HCT116 (cell line): Measurements from ENCODE around the gene GRB7.

Experiments used
- EZH2 ChIP-seq: fragments of 200-600 bp; sonication (generic); IDR thresholded peaks from 2 replicates; pipeline ENCODE4 v1.6.1; 2017; ENCODE audit warnings: antibody characterized with exemption, mixed run types
- EZH2phosphoT487 ChIP-seq: fragments of 200-600 bp; IDR thresholded peaks from 2 replicates; pipeline ENCODE4 v1.6.1; 2018; ENCODE audit warnings: antibody characterized with exemption, borderline replicate concordance
- FOSL1 ChIP-seq: IDR thresholded peaks from 2 replicates; pipeline ENCODE4 v1.6.1; 2012; ENCODE audit warnings: low read depth
- POLR2AphosphoS5 ChIP-seq: IDR thresholded peaks from 2 replicates; pipeline ENCODE4 v1.6.1; 2011; ENCODE audit warnings: mild to moderate bottlenecking, low read depth, low read length, moderate library complexity
- SRF ChIP-seq: IDR thresholded peaks from 2 replicates; pipeline ENCODE4 v1.6.1; 2012; ENCODE audit warnings: low read depth
- YY1 ChIP-seq: IDR thresholded peaks from 2 replicates; pipeline ENCODE4 v1.6.1; 2011; ENCODE audit warnings: low read length, low read depth, moderate library complexity, mild to moderate bottlenecking; ENCODE audit not compliant: insufficient replicate concordance; ENCODE audit errors: extremely low read depth
- ZFX ChIP-seq: fragments of 450-650 bp; IDR thresholded peaks from 2 replicates; pipeline ENCODE4 v1.6.1; 2017
- TF ChIP-seq, protein P1 (sequence below): IDR thresholded peaks from 2 replicates; pipeline ENCODE4 v1.6.1; 2012
- TF ChIP-seq, protein P2 (sequence below), 3 experiments: fragments of 200-600 bp in 1 of 3; sonication (generic) in 1 of 3; IDR thresholded peaks in 2 of 3; conservative IDR thresholded peaks in 1 of 3; 2 replicates each; pipeline ENCODE4 v1.5.1; 2012 to 2017; ENCODE audit warnings: low read depth in 2 of 3, low read length in 2 of 3, antibody characterized with exemption in 1 of 3, borderline replicate concordance in 1 of 3, control low read depth in 1 of 3, mild to moderate bottlenecking in 1 of 3, mixed read lengths in 1 of 3, mixed run types in 1 of 3, moderate library complexity in 1 of 3; ENCODE audit not compliant: insufficient read depth in 1 of 3
- TF ChIP-seq, protein P3 (sequence below): IDR thresholded peaks from 2 replicates; pipeline ENCODE4 v1.6.1; 2012
- TF ChIP-seq, protein P4 (sequence below): IDR thresholded peaks from 2 replicates; pipeline ENCODE4 v1.6.1; 2011; ENCODE audit warnings: mild to moderate bottlenecking, low read length, moderate library complexity; ENCODE audit not compliant: insufficient replicate concordance; ENCODE audit errors: extremely low read depth
- TF ChIP-seq, protein P5 (sequence below): IDR thresholded peaks from 2 replicates; pipeline ENCODE4 v1.6.1; 2012; ENCODE audit warnings: low read depth

DNA sequence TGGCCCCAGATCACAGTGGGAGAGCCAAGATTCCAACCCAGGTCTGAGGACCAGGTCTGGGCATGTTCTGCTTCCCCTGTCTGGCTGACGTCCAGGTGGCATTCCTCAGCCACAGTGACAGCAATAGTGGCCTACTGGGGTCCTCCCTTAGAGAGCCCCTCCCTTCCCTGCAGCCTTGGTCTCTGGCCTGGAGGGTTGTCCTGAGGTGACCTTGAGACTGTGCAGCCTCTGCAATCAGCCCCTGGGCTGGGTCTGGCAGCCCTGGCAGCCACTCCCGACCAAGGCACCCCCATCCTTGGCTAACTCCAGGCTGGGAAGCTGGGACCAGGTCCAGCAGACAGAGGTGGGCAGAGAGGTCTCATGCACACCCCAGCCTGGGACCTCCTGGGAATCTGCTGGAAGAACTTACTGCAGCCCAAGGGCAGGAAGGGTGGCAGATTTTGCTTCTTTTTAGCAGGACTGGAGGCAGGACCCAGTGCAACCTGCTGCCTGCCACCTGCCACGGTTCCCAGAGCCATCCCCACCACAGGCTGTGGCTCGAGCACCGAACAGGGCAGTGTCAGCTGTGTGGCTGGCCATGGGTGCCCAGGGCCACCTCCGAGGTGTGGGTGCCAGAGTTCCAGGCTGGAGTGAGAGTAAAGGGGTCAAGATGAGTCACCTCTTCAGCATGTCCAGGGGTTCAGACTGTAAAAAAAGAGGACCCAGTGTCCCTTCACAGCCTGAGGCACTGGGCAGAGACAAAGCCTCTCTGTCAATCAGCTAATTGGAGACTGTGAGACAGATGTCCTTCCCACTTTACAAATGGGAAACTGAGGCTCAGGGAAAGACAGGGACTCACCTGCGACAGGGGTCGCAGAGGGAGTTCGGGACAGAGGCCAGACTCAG is 12.6 kb downstream of the GRB7 start:
- TF ChIP-seq YY1 (no peak), EZH2 (no peak), FOSL1 (no peak), SRF (no peak), ZFX (no peak), EZH2phosphoT487 (no peak), POLR2AphosphoS5 (no peak)
- TF ChIP-seq, protein P1, sequence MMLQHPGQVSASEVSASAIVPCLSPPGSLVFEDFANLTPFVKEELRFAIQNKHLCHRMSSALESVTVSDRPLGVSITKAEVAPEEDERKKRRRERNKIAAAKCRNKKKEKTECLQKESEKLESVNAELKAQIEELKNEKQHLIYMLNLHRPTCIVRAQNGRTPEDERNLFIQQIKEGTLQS, result no peak
- TF ChIP-seq, protein P2, sequence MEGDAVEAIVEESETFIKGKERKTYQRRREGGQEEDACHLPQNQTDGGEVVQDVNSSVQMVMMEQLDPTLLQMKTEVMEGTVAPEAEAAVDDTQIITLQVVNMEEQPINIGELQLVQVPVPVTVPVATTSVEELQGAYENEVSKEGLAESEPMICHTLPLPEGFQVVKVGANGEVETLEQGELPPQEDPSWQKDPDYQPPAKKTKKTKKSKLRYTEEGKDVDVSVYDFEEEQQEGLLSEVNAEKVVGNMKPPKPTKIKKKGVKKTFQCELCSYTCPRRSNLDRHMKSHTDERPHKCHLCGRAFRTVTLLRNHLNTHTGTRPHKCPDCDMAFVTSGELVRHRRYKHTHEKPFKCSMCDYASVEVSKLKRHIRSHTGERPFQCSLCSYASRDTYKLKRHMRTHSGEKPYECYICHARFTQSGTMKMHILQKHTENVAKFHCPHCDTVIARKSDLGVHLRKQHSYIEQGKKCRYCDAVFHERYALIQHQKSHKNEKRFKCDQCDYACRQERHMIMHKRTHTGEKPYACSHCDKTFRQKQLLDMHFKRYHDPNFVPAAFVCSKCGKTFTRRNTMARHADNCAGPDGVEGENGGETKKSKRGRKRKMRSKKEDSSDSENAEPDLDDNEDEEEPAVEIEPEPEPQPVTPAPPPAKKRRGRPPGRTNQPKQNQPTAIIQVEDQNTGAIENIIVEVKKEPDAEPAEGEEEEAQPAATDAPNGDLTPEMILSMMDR (IDR thresholded peaks at IDR 0.05 in 2 of 3, conservative IDR thresholded peaks at IDR 0.05 in 1 of 3; ENCODE audit: borderline replicate concordance in 1 of 3, insufficient read depth in 1 of 3, low read depth in 2 of 3, low read length in 2 of 3), result no peak
- TF ChIP-seq, protein P3, sequence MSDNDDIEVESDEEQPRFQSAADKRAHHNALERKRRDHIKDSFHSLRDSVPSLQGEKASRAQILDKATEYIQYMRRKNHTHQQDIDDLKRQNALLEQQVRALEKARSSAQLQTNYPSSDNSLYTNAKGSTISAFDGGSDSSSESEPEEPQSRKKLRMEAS, result no peak
- TF ChIP-seq, protein P4, sequence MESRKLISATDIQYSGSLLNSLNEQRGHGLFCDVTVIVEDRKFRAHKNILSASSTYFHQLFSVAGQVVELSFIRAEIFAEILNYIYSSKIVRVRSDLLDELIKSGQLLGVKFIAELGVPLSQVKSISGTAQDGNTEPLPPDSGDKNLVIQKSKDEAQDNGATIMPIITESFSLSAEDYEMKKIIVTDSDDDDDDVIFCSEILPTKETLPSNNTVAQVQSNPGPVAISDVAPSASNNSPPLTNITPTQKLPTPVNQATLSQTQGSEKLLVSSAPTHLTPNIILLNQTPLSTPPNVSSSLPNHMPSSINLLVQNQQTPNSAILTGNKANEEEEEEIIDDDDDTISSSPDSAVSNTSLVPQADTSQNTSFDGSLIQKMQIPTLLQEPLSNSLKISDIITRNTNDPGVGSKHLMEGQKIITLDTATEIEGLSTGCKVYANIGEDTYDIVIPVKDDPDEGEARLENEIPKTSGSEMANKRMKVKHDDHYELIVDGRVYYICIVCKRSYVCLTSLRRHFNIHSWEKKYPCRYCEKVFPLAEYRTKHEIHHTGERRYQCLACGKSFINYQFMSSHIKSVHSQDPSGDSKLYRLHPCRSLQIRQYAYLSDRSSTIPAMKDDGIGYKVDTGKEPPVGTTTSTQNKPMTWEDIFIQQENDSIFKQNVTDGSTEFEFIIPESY, result no peak
- TF ChIP-seq, protein P5, sequence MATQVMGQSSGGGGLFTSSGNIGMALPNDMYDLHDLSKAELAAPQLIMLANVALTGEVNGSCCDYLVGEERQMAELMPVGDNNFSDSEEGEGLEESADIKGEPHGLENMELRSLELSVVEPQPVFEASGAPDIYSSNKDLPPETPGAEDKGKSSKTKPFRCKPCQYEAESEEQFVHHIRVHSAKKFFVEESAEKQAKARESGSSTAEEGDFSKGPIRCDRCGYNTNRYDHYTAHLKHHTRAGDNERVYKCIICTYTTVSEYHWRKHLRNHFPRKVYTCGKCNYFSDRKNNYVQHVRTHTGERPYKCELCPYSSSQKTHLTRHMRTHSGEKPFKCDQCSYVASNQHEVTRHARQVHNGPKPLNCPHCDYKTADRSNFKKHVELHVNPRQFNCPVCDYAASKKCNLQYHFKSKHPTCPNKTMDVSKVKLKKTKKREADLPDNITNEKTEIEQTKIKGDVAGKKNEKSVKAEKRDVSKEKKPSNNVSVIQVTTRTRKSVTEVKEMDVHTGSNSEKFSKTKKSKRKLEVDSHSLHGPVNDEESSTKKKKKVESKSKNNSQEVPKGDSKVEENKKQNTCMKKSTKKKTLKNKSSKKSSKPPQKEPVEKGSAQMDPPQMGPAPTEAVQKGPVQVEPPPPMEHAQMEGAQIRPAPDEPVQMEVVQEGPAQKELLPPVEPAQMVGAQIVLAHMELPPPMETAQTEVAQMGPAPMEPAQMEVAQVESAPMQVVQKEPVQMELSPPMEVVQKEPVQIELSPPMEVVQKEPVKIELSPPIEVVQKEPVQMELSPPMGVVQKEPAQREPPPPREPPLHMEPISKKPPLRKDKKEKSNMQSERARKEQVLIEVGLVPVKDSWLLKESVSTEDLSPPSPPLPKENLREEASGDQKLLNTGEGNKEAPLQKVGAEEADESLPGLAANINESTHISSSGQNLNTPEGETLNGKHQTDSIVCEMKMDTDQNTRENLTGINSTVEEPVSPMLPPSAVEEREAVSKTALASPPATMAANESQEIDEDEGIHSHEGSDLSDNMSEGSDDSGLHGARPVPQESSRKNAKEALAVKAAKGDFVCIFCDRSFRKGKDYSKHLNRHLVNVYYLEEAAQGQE, result no peak
